Fibroblast of mammary gland (primary cell): Measurements from ENCODE around the gene CIT.

ENCODE experiments used
- DNase-seq: peaks from one replicate; pipeline ENCODE4 v3.0.0-alpha.2; 2010; ENCODE audit warnings: low read depth
- H3K4me3 ChIP-seq: 2 replicates; pipeline ENCODE4 v1.5.1; 2011; ENCODE audit warnings: low read depth, mild to moderate bottlenecking, low read length, moderate library complexity; ENCODE audit not compliant: control insufficient read depth
- TF ChIP-seq, protein P1 (sequence below): conservative IDR thresholded peaks from 2 replicates; pipeline ENCODE4 v1.5.1; 2011; ENCODE audit warnings: low read depth, low read length, inconsistent platforms; ENCODE audit not compliant: control insufficient read depth, insufficient read depth

Gene CIT

DNA sequence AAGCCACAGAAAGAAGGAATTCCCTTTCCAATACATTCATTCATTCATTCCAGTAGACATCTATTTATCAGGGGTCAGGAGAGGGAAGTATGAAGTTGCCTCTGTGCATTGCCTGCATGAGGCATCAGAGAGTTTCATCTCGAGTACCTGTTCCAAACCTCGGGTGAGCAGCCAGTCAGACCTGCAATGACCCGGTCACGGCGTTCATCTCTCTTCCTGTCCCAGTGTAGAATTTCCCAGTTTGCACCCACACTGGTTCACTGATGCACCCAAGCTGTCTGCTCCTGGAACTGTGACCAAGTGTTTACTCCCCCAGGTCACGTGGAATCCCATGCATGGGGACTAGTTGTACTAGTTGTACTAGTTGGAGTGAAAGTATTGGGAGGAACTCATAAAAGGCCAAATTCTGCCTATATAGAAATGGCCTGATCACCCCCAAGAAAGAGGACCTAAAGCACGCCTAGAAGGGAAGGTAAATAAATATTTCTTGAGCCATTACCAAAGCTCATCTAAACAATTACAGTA, 231.5 kb downstream of the CIT start:
- no peak for DNase-seq
- TF ChIP-seq, protein P1, sequence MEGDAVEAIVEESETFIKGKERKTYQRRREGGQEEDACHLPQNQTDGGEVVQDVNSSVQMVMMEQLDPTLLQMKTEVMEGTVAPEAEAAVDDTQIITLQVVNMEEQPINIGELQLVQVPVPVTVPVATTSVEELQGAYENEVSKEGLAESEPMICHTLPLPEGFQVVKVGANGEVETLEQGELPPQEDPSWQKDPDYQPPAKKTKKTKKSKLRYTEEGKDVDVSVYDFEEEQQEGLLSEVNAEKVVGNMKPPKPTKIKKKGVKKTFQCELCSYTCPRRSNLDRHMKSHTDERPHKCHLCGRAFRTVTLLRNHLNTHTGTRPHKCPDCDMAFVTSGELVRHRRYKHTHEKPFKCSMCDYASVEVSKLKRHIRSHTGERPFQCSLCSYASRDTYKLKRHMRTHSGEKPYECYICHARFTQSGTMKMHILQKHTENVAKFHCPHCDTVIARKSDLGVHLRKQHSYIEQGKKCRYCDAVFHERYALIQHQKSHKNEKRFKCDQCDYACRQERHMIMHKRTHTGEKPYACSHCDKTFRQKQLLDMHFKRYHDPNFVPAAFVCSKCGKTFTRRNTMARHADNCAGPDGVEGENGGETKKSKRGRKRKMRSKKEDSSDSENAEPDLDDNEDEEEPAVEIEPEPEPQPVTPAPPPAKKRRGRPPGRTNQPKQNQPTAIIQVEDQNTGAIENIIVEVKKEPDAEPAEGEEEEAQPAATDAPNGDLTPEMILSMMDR: no peak
- H3K4me3 ChIP-seq: no peak overlapping the region

DNA sequence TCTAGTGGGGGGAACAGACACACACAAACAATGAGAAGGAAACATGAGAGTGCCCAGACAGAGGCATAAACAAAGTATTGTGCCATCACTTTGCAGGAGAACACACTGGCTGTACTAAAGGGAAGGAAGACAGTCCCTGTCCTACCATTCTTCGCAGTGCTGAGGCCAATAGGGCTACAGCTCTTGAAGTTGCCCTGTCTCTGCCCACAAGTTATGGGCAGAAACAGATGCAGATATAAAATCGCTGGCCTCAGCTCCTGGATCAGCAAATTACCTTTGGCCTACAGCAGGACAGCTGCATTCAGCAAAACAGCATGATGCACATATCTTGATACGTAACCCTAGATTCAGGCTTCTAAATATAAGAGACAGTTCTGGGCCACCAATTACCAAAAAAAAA, 232.2 kb downstream of the CIT start:
- H3K4me3 ChIP-seq: no peak overlapping the region
- TF ChIP-seq, protein P1: no peak
- DNase-seq: no peak

DNA sequence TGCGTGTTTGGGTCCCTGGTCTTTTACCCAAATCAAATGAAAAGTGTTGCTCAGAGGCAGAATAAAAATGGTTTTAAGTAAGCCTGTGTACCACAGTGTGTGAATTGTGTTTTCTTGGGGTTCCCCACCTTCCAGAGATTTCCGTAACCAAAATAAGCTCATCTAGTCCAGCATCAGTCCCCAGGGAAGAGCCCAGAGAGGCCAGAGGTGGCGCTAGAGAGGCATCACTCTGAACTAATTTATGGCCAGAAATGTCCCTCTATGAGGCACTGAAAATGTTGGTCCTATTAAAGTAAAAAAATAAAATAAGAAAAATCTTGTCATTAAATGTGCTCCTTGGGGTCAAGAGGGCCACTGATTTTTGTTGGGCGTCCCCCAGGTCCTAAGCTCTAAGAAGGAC, 234.1 kb downstream of the CIT start:
- TF ChIP-seq, protein P1: no peak
- no peak for DNase-seq
- H3K4me3 ChIP-seq: no peak overlapping the region
